Astrocyte of the spinal cord (primary cell): ENCODE measurements around the gene COL6A2.
"Not testable (repeated sequence)": the region's sequence is repeated elsewhere in the genome, so short reads cannot be mapped to it uniquely, and the experiment has no call there.

Experiments used
- DNase-seq: peaks from one replicate; pipeline ENCODE4 v3.0.0; 2011; ENCODE audit warnings: low read depth, low spot score
- H3K4me3 ChIP-seq: 2 replicates; pipeline ENCODE4 v1.5.1; 2011; ENCODE audit warnings: low read depth, mild to moderate bottlenecking, low read length, moderate library complexity
- CTCF ChIP-seq: IDR thresholded peaks from 2 replicates; pipeline ENCODE4 v1.5.1; 2012; ENCODE audit warnings: low read depth, mild to moderate bottlenecking, low read length, inconsistent platforms
- in situ Hi-C: cut with HindIII; loops from 2 replicates; pipeline ENCODE4 v1.10.0; 2017; ENCODE audit warnings: low sequenced_read_pairs

The COL6A2 gene

GRCh38 chr21:46082963-46083790, 14.7 kb upstream of the COL6A2 start:
- no peak for TF ChIP-seq CTCF
- DNase-seq, result peak; percentile 50

DNA sequence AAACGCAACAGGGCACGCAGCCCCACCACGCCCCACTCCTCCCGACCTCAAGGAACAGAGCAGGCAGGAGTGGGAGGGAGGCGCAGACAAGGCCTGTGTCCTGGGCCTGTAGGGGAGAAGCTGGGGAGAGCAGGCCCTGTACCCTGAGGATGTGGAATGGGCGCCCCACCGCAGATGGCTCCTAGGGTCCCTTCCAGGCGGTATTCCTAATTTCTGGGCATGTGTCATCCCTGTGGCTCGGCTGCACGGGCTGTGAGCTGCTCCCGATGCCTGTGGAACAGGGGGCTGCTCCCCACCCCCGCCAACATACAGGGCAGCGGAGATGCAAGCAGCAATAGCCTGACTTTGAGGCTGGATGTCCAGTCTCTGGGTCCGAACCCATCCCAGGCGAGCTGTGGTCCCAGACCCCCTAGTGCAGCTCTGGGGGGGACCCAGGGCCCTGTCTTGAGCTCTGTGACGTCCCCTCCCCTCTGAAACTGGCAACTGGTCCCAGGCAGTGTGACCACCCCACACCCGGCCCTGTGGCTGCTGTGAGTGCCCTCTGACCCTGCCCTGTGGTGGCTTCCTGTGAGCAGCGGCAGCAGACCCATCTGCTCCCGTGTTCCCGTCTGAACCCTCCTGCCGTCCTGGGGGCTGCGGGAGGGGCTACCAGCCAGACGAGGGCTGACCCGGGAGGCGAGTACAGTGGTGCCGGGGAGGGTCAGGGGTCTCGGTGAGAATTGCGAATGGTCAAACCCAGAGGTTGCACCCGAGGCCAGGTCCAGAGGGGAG, 13.9 kb upstream of the COL6A2 start:
- TF ChIP-seq CTCF, result no peak
- H3K4me3 ChIP-seq, result no peak overlapping the region
- no peak for DNase-seq
- in situ Hi-C loops, result no loop called here

More at GRCh38 chr21:46082963-46083790, 14.7 kb upstream of the COL6A2 start:
- H3K4me3 ChIP-seq, result no peak overlapping the region
- in situ Hi-C loops, result no loop called here

- H3K4me3 ChIP-seq, result no peak overlapping the region
- TF ChIP-seq CTCF, result no peak
- in situ Hi-C loops, result no loop called here
- DNase-seq, result no peak
Measured at GRCh38 chr21:46084709-46085108, 13.2 kb upstream of the COL6A2 start.

- DNase-seq, in situ Hi-C loops, H3K4me3 ChIP-seq: not testable (repeated sequence)
Measured at GRCh38 chr21:46085259-46085658, 12.7 kb upstream of the COL6A2 start.

DNA sequence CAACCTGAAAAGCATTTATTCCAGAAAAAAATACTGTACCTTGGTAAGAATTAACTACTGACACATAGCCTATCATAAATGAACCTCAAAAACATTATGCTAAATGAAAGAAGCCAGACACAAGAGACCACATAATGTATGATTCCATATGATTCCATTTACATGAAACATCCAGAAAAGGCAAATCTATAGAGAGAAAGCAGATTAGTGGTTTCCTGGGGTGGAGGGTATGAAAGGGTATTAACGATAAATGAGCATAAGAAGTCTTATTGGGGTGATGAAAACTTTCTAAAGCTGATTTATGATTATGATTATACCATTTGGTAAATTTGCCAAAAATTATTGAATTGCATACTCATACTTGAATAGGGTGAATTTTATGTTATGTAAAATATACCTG, 10.3 kb upstream of the COL6A2 start:
- in situ Hi-C loops, result no loop called here
- DNase-seq, result no peak
- no peak overlapping the region for H3K4me3 ChIP-seq
- TF ChIP-seq CTCF, result no peak

DNA sequence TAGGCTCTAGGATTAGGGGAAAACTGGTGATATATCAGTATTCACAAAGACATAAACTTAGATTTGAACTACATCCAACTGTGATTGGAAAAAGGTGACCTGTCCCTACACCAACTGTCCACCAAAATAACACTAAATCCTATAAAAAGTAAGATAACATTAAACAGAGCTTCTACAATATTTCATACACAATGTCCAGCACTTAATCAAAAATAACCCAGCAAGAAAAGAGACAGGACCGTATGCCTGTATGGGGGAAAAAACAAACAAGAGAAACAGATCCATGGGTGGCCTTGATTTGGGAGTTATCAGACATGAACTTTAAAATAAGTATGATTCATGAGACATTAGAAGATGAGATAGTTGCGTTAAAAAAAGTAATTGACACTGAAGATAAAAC, 9.7 kb upstream of the COL6A2 start:
- DNase-seq, result no peak
- no peak for TF ChIP-seq CTCF
- in situ Hi-C loops, result no loop called here
- no peak overlapping the region for H3K4me3 ChIP-seq

GRCh38 chr21:46089285-46089684, 8.6 kb upstream of the COL6A2 start:
- in situ Hi-C loops, result no loop called here
- no peak overlapping the region for H3K4me3 ChIP-seq
- TF ChIP-seq CTCF, result no peak
- no peak for DNase-seq
